ENCODE measurements around the gene RASGRP2. TPM values are rescaled to one million over a fixed set of nuclear protein-coding genes. Genes with fewer than 3 reads are reported as not detected.

The RASGRP2 gene
- total and polyA plus RNA-seq, 7 donors: 2.6 to 14.7 (median 8.0) TPM

DNA sequence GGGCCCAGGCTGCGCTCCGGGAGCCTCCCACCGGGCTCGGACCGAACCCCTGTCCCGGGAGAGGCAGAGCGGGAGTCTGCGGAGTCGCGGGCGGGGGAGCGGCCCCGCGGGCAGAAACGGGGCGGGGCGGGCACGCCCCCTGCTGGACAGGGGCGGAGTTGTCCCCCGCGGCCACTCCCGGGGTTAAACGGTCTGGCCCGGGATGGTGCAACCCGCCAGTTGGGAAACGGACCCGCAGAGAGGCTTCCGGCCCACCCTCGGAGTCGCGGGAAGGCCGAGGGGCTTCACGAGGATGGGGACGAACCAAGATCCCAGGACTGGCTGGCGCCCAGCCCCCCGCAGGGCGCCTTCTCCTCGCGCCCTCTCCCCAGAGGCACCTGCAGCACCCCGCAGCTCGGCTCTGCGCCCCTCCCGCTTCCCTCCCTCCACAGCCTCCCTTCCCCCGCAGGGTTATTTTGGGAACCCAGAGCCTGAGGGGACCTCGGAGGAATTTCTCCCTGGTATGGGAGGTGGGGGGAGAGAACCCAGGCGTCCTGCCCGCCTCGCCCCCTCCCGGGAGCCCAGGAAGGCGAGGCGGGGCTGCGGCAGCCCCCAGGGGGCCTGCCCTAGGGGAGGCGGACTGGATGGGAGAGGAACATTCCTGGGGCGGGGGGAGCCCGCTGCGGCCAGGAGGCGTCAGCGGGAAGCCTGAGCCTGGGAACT is 902 bp downstream of the RASGRP2 start:
- DNase-seq (peak; percentile 87 to 93), ATAC-seq (peak; percentile 61 to 79 (median 74))
- WGBS, 3 donors: 0 to 1% (median 1%) methylated on average over 34 to 58 of the region's 58 CpGs
- Histone ChIP-seq H3K9me3 (no peaks in the 10 kb centered on the region), H3K4me1 (peaks cover 44% of the 10 kb centered on the region), H3K36me3 (ENCODE audit: insufficient read depth in 1 of 2, low read depth in 1 of 2) (peaks cover 0 to 15% of the 10 kb centered on the region in 2 donors), H3K27ac (peak overlapping the region; percentile 82), H3K27me3 (ENCODE audit: insufficient read depth in 3 of 3, low read length in 2 of 3) (no peaks in the 10 kb centered on the region), H3K4me3 (peak overlapping the region; percentile 76)
- TF ChIP-seq, protein P1, sequence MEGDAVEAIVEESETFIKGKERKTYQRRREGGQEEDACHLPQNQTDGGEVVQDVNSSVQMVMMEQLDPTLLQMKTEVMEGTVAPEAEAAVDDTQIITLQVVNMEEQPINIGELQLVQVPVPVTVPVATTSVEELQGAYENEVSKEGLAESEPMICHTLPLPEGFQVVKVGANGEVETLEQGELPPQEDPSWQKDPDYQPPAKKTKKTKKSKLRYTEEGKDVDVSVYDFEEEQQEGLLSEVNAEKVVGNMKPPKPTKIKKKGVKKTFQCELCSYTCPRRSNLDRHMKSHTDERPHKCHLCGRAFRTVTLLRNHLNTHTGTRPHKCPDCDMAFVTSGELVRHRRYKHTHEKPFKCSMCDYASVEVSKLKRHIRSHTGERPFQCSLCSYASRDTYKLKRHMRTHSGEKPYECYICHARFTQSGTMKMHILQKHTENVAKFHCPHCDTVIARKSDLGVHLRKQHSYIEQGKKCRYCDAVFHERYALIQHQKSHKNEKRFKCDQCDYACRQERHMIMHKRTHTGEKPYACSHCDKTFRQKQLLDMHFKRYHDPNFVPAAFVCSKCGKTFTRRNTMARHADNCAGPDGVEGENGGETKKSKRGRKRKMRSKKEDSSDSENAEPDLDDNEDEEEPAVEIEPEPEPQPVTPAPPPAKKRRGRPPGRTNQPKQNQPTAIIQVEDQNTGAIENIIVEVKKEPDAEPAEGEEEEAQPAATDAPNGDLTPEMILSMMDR (IDR thresholded peaks at IDR 0.05): peak; percentile 91
- intact Hi-C loops (cut with DNase I): loop anchor here in 1 of 2 donors (5.0 kb wide), 1 partner anchor 56 kb away; no protein-coding TSS in a partner anchor

DNA sequence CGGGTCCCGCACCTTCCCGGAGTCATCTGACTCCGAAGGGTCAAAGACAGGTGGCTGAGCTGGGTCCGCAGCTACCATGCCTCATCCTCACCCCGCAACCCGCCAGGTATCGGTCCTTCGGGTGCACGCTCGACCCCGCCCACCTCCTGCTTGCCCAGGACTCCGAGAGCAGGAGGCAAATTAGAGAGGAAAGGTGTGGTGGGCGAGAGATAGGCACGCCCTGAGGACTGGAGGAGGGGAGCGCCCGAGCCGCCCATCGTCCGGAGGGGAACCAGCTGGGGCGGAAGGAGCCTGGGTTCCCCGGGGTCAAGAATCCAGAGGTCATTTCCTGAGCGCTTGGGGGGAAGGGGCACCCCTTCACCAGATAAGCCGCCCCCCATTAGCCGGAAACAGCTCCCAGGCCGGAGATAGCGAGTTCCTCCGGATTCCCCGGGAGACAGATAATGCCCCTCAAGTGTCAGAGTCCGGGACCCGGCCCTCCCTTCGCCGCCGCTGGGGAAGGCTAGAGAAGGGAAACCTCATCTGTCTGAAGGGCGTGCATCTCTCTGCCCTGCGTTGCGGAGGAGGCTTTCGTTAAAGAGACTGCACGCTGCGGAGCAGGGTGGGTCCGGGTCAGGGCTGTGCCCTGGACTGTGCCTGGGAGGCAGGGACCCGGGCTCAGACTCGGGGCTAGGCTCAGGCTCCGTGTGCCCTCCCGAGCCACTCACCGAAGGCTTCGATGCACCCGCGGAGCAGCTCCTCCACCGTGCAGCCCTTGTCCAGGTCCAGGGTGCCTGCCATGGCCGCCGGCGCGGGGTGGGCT is 1.7 kb downstream of the RASGRP2 start:
- peak in 1 of 4 donors; percentile 2 for ATAC-seq
- no peaks in the 10 kb centered on the region for H3K27me3 ChIP-seq (ENCODE audit: insufficient read depth in 3 of 3, low read length in 2 of 3)
- H3K4me3 ChIP-seq: peak overlapping the region; percentile 76
- H3K36me3 ChIP-seq (ENCODE audit: insufficient read depth in 1 of 2, low read depth in 1 of 2): peaks cover 0 to 7% of the 10 kb centered on the region in 2 donors
- H3K27ac ChIP-seq: peak overlapping the region; percentile 82
- no peak for DNase-seq
- intact Hi-C loops (cut with DNase I): loop anchor here in 1 of 2 donors (5.0 kb wide), 1 partner anchor 55 kb away; no protein-coding TSS in a partner anchor
- peaks cover 40% of the 10 kb centered on the region for H3K4me1 ChIP-seq
- H3K9me3 ChIP-seq: no peaks in the 10 kb centered on the region
- 23 to 30% (median 23%) methylated on average over 44 to 54 of the region's 54 CpGs for WGBS, 3 donors
- TF ChIP-seq, protein P1 (IDR thresholded peaks at IDR 0.05): no peak

DNA sequence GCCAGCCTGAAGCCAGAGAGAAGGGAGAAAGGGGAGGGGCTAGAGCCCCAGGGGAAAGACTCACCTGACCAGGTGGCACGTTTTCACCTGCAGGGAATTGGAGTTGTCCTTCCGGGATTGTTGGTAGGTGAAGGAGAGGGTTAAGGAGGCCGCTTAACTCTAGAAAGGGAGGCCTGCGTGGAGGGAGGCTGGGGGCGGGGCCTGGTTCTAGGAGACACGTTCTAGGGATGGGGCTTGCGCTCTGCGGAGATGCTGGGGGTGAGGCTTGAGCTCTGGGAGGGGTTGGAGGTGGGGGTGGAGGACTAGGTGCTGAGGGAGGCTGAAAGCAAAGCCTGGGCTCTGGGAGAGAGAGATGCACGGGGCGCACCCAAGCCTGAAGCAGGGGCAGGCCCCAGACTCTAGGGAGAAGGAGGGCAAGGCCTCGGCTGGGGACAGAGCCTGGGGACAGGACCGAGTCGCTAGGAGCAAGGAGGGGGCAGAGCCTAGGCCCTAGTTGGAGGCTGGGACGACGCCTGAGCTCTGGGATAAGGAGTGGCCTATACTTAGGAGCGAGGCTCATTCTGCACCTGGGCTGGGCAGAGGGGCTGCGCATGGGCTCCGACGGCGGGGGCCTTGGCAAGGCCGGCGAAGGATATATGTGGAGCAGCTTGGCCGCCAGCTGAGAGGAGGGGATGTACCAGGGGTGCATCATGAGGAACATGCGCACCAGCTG is 2.4 kb downstream of the RASGRP2 start:
- peaks cover 0 to 3% of the 10 kb centered on the region in 2 donors for H3K36me3 ChIP-seq (ENCODE audit: insufficient read depth in 1 of 2, low read depth in 1 of 2)
- intact Hi-C loops (cut with DNase I): loop anchor here in 1 of 2 donors (5.0 kb wide), 1 partner anchor 54 kb away; no protein-coding TSS in a partner anchor
- H3K27ac ChIP-seq: no peak overlapping the region

DNA sequence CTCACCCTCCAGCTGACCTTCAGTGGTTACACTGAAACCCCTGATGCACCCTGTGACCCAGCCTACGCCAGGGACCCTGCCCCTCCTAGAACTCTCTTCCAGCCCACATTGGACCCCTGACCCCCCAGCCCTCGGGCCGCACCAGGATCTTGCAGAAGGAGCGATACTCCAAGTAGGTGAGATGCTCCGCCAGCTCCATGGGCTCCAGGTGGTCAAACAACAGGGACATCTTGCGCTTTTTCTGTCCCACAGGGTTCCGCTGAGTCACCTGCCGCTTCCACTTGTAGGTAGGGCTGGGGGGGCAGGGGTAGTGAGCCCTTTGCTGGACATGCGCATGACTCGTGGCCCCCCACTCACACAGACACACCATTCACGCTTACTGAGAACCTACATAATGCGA is 4.1 kb downstream of the RASGRP2 start:
- 94 to 98% (median 97%) methylated on average over 12 of the region's 12 CpGs for WGBS, 3 donors
- Histone ChIP-seq H3K27me3 (ENCODE audit: insufficient read depth in 3 of 3, low read length in 2 of 3) (no peaks in the 10 kb centered on the region), H3K4me1 (peaks cover 17% of the 10 kb centered on the region), H3K9me3 (no peaks in the 10 kb centered on the region), H3K36me3 (ENCODE audit: insufficient read depth in 1 of 2, low read depth in 1 of 2) (peaks cover 0 to 6% of the 10 kb centered on the region in 2 donors), H3K4me3 (no peak overlapping the region), H3K27ac (no peak overlapping the region)
- ATAC-seq: no peak
- no peak for DNase-seq
- TF ChIP-seq, protein P1 (IDR thresholded peaks at IDR 0.05): no peak
- intact Hi-C loops (cut with DNase I): loop anchor here in 1 of 2 donors (5.0 kb wide), 1 partner anchor 53 kb away; no protein-coding TSS in a partner anchor

More for the DNA sequence above, 2.4 kb downstream of the RASGRP2 start:
- Histone ChIP-seq H3K9me3 (no peaks in the 10 kb centered on the region), H3K4me1 (peaks cover 33% of the 10 kb centered on the region), H3K27me3 (ENCODE audit: insufficient read depth in 3 of 3, low read length in 2 of 3) (no peaks in the 10 kb centered on the region), H3K4me3 (peak overlapping the region; percentile 76)
- DNase-seq (no peak), ATAC-seq (no peak)
- TF ChIP-seq, protein P1 (IDR thresholded peaks at IDR 0.05): no peak
- 69 to 77% (median 70%) methylated on average over 24 of the region's 24 CpGs for WGBS, 3 donors

All from psoas muscle (tissue), 8 donors.